HG03342 (cell line): ENCODE measurements around the gene HSD17B12.

ENCODE experiments used
- ATAC-seq: cut with Tn5 transposase; IDR thresholded peaks from one replicate; pipeline ENCODE4 v1.9.1; 2021; ENCODE audit warnings: mild to moderate bottlenecking, moderate library complexity; ENCODE audit not compliant: unreplicated experiment

HSD17B12 gene

GRCh38 chr11:43797337-43797736 lies 116.8 kb downstream of the HSD17B12 start:
- ATAC-seq: no peak

DNA sequence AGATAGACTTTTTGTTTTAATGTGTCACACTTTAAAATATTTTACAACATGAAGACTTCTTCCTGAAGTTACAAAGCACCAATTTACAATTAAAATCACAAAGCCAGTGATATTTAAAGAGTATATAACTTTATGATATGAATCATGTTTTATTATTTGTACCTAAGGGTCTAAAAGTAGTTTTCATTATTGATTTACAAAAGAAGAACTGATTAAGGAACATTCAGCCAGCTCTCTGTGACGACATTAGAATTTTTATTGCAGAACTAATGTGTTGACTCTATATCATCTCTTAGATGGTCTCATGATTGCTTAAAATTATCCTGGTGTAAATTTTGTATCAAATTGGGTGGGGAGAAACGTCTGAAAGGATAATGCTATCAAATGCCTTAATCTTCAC lies 117.3 kb downstream of the HSD17B12 start:
- ATAC-seq: no peak

DNA sequence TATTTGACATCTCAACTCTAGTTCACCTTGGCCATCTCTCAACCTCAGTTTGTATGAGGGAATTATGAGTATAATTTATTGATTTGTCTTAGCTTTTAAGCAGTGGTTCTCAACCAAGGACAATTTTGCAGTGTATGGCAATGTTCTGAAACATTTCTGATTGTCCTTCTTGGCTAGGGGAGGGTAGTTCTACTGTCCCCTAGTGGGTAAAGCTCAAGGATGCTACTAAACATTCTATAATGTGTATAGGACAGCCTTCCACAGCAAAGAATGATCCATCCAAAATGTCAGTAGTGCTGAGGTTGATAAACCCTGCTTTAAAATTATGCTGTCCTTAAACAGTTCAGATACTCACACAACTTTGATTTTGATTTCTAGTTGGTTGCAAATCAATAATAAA lies 122.0 kb downstream of the HSD17B12 start:
- ATAC-seq: no peak

DNA sequence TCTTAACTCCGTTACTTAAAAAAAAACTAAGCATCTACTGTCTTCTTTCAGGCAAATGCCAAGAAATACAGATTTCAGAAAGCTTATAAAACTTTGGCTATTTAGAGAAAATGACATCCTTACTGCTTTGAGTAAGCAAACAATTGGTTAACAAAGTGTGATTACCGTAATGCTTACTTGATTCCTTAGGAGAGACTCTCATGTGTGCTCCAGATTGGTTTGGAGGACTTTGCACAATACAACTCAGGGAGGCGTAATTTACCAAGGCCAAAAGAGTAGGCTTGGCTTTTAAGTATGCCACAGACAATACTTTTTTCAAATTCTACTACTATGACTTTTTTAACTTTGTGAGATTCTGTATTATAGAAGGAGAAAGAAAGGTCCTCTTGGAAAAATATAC lies 123.2 kb downstream of the HSD17B12 start:
- no peak for ATAC-seq

GRCh38 chr11:43806976-43807375 lies 126.4 kb downstream of the HSD17B12 start:
- ATAC-seq: no peak

- ATAC-seq: no peak
Measured at GRCh38 chr11:43810929-43811596, 130.5 kb downstream of the HSD17B12 start.

DNA sequence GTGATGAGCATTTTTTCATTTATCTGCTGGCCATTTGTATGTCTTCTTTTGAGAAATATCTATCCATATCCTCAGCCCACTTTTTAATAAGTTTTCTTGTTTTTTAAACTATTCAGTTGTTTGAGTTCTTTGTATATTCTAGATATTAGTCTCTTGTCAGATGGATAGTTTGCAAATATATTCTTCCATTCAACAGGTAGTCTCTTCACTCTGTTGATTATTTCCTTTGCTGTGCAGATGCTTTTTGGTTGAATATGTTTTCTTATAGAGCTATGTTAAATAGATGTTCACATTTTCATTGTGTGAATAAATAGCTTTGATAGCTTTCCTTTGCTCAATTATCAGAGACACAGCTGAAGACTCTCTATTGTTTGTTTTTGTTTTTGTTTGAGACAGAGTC lies 131.9 kb downstream of the HSD17B12 start:
- ATAC-seq: no peak

DNA sequence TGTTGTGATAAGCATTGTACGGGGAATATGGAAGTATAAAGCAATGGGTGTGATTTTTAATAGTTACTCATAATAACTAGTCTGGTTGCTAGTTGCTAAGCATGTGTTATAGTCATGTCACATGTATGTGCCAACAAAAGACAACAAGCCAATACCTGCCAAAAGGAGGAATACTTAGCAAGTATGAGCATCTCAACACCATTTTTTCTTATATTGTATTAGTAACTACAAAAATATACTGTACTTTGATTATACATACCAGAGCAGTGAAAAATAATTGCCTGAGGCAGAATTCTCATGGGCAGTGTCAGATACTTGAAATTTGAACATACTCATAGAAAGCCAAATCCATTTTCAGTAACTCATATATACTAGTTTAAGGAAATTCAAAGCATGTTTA lies 137.7 kb downstream of the HSD17B12 start:
- no peak for ATAC-seq

DNA sequence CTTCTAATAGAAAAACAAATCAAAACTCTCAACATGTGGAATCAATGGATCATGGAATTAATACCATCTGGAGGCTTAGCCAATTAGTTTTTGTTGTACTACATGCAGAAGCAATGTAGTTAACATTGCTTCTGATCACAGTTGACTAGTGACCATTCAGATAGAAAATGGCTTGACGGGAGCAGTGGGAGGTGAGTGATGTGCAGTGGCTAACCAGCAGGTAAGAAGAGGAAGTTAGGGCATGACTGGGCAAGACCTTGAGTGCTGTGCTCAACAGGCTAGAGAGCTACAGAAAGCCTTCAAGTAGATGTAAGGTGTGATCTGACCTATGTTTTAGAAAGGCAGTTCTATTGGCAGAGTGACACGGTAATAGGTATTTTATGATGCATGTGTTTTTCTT lies 139.4 kb downstream of the HSD17B12 start:
- no peak for ATAC-seq

- no peak for ATAC-seq
Measured at GRCh38 chr11:43823316-43823715, 142.8 kb downstream of the HSD17B12 start.

DNA sequence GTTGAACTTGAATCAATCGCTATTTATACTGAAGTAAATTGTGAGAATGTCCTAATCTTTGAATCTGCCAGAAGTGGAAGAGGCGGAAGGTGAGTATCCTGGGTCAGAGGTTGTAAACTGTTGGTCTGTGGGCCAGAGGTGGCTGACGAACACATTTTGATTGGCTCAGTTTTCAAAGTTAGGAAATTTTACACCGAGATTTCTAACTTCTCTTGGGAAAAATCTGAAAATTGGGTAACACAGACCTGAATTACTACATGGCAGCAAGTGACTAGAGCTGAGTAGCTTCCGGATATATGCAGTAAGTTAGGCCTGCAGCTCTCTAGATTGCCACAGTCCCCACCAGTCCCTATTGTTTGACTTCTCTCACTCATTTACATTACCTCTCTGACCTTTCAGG lies 143.3 kb downstream of the HSD17B12 start:
- no peak for ATAC-seq

- ATAC-seq: no peak
Measured at GRCh38 chr11:43825217-43825816, 144.8 kb downstream of the HSD17B12 start.

GRCh38 chr11:43830928-43831440 lies 150.4 kb downstream of the HSD17B12 start:
- no peak for ATAC-seq

GRCh38 chr11:43832536-43832935 lies 152.0 kb downstream of the HSD17B12 start:
- ATAC-seq: no peak

DNA sequence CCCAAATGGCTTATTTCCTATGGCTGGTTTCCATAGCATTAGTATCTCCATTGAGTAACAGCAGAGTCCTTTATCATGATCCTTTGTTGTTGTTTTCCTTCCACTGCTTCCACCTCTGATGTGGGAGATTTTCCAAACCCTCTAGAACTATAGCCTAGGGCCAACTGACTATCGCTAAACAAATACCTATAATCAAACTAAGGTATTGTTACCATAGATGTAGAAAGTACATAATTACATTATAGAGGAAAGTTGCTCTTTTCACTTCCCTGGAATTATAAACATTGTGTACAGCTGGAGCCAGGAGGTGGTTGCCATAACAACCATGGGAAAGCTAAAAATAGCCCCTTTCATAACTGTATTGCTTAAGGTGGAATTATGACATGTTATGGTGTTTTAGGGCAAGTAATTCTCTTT lies 153.1 kb downstream of the HSD17B12 start:
- no peak for ATAC-seq

- ATAC-seq: no peak
Measured at GRCh38 chr11:43834286-43834685, 153.7 kb downstream of the HSD17B12 start.

- no peak for ATAC-seq
Measured at GRCh38 chr11:43835104-43835503, 154.6 kb downstream of the HSD17B12 start.

GRCh38 chr11:43837879-43838278 lies 157.3 kb downstream of the HSD17B12 start:
- ATAC-seq: no peak

DNA sequence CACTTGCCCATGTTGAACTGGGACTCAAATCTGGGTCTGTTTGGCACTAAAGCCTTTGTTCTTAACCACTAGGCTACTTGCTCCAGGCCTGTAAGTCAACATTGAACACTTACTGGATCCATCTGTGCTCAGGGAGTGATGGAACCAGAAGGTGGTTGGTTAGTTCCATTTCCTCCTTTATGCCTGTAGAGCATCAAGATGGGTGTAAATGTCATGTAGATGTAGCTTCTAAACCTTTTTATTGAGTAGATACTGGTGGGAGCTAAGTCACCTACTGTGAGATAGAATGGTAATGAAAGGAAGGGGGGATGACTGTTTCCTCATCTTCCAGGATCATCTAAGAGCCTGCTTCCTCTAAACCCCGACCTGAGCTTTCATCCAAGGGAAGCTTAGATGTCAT lies 161.5 kb downstream of the HSD17B12 start:
- ATAC-seq: no peak

GRCh38 chr11:43845816-43846215 lies 165.3 kb downstream of the HSD17B12 start:
- ATAC-seq: no peak

- peak; percentile 82 for ATAC-seq
Measured at GRCh38 chr11:43852057-43852636, 171.6 kb downstream of the HSD17B12 start.

GRCh38 chr11:43853781-43854180 lies 173.2 kb downstream of the HSD17B12 start:
- ATAC-seq: no peak
